ENCODE measurements around the gene MYH7. TPM values are rescaled to one million over a fixed set of nuclear protein-coding genes. Genes with fewer than 3 reads are reported as not detected.
"Not testable (repeated sequence)": the region's sequence is repeated elsewhere in the genome, so short reads cannot be mapped to it uniquely, and the experiment has no call there.

MYH7 gene
- polyA plus RNA-seq (ENCODE audit: insufficient read length in 10 of 10) = 1,000 to 10,000 TPM in 2 of 10 donors, 100 to 1,000 TPM in 8; 165 to 1,219 (median 676) TPM
- long read RNA-seq, donor 1, full-length matches to known transcripts = 10 of 764 reads
- long read RNA-seq, donor 1, partial matches to known transcripts = 754 of 764 reads
- long read RNA-seq, donor 1, other reads (novel, unspliced or antisense) = 0 of 764 reads
- long read RNA-seq, donor 2, full-length matches to known transcripts = 4 of 337 reads
- long read RNA-seq, donor 2, partial matches to known transcripts = 333 of 337 reads
- long read RNA-seq, donor 2, other reads (novel, unspliced or antisense) = 0 of 337 reads
- long read RNA-seq, donor 3 = 0 reads
- long read RNA-seq, donor 4, full-length matches to known transcripts = 3 of 522 reads
- long read RNA-seq, donor 4, partial matches to known transcripts = 519 of 522 reads
- long read RNA-seq, donor 4, other reads (novel, unspliced or antisense) = 0 of 522 reads
- long read RNA-seq, donor 5, full-length matches to known transcripts = 3 of 880 reads
- long read RNA-seq, donor 5, partial matches to known transcripts = 855 of 880 reads
- long read RNA-seq, donor 5, other reads (novel, unspliced or antisense) = 22 of 880 reads
- long read RNA-seq, donor 6, full-length matches to known transcripts = 4 of 670 reads
- long read RNA-seq, donor 6, partial matches to known transcripts = 666 of 670 reads
- long read RNA-seq, donor 6, other reads (novel, unspliced or antisense) = 0 of 670 reads
- long read RNA-seq, donor 7, full-length matches to known transcripts = 6 of 182 reads
- long read RNA-seq, donor 7, partial matches to known transcripts = 176 of 182 reads
- long read RNA-seq, donor 7, other reads (novel, unspliced or antisense) = 0 of 182 reads
- long read RNA-seq, donor 8, full-length matches to known transcripts = 1 of 263 reads
- long read RNA-seq, donor 8, partial matches to known transcripts = 262 of 263 reads
- long read RNA-seq, donor 8, other reads (novel, unspliced or antisense) = 0 of 263 reads
- long read RNA-seq, donor 9, partial matches to known transcripts = 19 of 19 reads
- long read RNA-seq, donor 9, other reads (novel, unspliced or antisense) = 0 of 19 reads

DNA sequence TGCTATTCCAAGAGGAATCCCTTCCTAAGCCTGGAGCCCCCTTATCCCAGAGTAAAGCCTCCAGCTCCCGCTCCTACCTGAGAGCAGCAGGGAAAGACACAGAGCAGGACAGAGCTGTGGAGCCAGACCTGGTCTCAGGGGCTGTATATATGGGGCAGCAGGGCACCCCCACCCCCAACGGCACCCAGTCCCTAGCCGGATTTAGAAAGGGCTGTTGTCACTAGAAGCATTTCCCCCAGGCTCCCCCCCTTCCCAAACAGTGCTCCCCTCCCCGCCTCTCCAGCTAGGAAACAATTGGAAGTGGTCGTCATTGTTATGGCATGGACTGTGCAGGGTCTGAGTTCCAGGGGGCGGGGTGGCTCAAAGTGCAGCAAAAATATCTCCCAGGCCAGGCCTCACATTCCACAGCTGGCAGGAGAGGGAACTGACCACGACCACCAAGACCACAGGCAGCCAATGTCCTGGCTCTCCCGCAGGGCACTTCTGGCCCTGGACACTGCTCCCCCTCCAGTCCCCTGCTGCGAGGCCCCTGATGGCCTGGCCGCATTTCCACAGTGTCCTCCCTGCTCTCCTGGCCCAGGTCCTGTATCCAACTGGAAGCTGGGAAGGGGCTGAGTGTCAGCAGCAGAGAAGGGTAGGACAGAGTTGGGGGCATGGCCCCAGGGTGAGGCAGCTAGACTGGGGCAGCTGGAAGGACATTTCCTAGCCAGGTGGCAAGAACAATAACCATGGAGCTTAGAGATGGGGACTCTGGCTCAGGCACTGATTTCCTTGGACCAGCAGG, at the start of gene MYH7:
MYH7 (minus strand) TSS at position 118 of the 784 bp plus-strand sequence. CDS start 1,928 bp downstream, outside the sequence.
- peak in 1 of 3 donors; percentile 52 for DNase-seq

DNA sequence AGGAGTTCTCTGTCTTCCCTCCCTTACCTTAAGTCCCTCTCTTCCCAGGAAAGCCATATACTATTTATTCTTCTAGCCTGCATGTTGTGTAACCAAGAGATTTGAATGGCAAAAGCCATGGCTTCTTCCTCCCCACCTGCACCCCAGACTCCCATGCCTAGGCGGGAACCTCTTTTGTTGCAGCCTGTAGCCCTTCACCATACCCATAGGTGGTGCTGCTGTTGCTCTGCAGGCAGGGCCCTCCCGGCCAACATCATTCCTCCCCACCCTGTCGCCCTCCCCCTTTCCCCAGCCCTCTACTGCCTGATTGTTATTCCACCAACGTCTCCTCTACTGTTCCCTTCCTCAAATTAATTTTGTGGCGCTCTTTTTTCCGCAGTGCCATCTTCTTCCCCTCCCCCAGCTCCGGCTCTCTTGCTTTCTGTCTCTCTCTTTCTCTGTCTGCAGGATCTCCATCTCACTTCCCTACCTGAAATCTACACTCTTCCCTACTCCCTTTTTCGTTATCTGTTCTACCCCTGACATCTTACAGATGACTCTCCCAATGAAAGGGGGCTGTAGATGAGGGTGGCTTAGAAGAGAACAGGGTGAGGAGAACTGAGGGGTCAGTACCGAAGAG, 47.9 kb upstream of the MYH7 start:
- DNase-seq = no peak

- DNase-seq = no peak
These were observed 47.3 kb upstream of the MYH7 start for GRCh38 chr14:23482823-23483148.

GRCh38 chr14:23481979-23482822, 46.7 kb upstream of the MYH7 start:
- DNase-seq = no peak

DNA sequence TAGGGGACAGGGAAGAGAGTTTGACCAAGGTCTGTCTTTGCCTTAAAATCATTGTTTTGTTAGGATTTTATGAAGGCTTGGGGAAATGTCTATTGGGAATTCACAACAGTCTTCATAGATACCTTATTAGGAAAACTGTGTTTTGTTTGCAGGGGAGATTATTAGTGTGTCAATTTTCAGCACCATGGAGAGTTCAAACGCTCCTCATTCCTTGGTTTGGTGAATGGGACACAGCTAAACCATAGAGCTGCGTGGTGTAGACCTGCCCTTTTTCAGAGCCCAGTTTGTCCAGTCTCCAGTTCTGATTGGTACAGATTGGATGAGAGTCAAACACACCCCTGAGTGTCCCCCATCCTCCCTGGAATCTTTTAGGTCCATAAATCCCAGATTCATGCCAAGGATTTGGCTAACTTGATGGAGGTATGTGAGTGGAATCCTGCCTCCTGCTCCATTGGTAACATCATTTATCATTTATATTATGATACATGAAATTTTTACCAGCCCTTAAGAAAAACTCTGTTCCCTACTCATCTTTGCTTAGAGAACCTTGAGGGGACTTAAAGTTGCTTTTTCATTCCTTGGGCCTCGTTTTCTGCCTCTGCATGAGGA, 46.0 kb upstream of the MYH7 start:
- DNase-seq = peak in 1 of 3 donors; percentile 27

GRCh38 chr14:23478109-23478759, 42.8 kb upstream of the MYH7 start:
- DNase-seq = peak; percentile 50 to 74 (median 65)

- no peak for DNase-seq
These were observed 35.5 kb upstream of the MYH7 start for GRCh38 chr14:23470947-23471346.

DNA sequence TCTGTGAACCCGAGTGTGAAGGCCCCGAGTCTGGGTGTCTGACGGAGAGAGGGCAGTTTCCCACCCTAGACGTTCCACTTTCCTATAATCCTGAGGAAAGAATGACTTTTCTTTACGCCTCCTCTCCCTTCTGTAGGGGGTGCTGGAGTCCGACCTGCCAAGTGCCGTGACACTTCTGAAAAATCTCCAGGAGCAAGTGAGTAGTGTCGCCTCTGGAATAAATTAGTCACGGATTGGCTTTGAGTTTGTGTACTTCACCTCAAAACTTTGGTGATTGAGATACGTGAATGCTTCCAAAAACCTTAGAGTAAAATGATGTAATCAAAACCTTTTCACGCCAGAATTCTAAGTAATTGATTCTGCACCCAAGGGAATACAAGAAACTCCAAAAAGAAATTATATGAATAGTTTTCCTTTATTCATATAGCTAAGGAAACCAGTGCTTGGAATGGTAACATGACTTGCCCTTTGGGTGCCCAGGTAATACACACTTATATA, 34.5 kb upstream of the MYH7 start:
- DNase-seq = no peak

DNA sequence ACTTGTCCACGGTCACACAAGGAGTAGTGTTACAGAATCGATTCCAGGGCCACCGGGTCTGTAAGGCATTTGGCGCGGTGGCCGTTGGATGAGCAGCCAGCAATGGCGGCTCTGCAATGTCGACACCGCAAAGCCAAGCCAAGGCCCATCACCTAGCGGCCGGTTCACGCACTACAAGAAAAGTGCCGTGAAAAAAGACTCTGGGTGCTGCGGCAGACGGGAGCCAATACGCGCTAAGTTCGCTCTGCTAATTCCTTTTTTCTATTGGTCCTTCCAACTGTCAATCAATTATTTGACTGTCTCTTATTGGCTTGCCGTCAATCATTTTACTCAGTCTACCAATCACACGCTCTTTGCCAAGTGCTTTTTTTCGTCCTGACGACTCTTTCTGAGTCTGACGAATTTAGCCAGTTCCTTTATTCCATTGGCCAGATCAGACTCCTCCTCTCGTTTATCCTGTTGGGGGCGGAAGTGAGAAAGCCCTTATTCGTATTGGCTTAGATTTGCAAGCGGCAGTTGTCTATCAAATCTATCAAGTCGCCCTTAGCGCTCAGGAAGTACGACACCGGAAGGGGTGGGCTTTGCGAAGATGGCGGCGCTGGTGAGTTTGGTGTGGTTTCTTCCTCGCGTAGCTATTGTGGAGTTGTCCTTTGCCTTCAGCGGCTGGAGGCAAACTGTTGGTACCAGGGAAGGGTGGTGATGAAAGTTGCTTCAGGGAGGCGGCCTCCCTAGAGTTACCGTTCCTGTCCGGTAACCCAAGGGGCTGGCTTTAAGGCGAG, 33.9 kb upstream of the MYH7 start, which contains the start of gene NGDN:
NGDN (plus strand) TSS at position 577 of the 779 bp plus-strand sequence; CDS start at position 590, 13 bp downstream.
- DNase-seq = peak; percentile 98 to 100 (median 99)

- no peak for DNase-seq
These were observed 33.3 kb upstream of the MYH7 start for GRCh38 chr14:23468704-23469126.

GRCh38 chr14:23465261-23465660, 29.8 kb upstream of the MYH7 start:
- DNase-seq = no peak

GRCh38 chr14:23464700-23465099, 29.2 kb upstream of the MYH7 start:
- no peak for DNase-seq

GRCh38 chr14:23460960-23461359, 25.5 kb upstream of the MYH7 start:
- no peak for DNase-seq

DNA sequence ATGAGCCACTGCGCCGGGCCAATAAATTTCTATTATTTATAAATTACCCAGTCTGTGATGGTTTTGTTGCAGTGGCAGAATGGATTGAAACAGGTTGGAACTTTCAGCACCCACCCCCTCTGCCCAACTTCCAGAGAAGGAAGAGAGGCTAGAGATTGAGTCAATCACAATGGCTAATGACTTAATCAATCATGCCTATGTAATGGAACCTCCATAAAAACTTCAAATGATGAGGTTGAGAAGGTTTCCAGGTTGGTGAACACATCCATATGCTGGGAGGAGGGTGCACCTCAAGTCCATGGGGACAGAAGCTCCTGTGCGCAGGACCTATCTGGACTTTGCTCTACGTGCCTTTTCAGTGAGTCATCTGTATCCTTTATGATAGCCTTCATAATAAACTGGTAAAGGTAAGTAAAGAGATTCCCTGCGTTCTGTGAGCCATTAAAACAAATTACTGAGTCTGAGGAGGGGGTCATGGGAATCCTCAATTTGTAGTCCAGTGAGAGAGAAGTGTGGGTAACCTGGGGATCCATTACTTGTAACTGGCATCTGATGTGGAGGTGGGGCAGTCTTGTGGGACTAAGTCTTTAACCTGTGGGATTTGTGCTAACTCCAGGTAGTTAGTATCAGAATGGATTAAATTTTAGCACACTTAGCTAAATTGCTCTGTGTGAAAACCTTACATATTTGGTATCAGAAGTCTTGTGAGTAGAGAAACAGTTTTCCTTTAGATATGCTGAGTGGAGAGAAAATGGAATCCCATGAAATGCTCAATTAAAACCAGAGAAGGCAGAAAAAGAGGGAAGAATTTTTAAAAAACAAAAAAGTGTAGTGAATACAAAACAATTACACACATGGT, 22.4 kb upstream of the MYH7 start:
- no peak for DNase-seq

DNA sequence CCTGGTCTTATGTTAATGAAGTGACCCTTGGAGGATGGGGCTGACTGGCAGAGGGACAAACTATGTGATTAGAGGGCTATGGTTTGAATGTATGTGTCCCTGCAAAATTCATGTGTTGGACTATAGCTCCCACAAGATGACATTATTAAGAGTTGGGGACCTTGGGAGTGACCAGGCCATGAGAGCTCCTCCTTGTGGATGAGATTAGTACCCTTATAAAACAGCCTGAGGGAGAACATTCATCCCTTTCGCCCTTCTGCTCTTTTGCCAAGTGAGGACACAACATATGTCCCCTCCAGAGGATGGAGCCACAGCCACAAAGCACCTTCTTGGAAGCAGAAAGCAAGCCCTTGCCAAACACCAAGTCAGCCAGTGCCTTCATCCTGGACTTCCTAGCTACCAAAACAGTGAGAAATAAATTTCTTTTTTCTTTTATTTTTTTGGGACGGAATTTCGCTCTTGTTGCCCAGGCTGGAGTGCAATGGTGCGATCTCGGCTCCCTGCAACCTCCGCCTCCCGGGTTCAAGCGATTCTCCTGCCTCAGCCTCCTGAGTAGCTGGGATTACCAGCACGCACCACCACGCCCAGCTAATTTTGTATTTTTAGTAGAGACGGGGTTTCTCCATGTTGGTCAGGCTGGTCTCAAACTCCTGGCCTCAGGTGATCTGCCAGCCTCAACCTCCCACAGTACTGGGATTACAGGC, 21.6 kb upstream of the MYH7 start:
- DNase-seq = not testable (repeated sequence)

GRCh38 chr14:23454445-23454856, 19.0 kb upstream of the MYH7 start:
- no peak for DNase-seq
